ENCODE data around the gene SLC49A4.

DNA sequence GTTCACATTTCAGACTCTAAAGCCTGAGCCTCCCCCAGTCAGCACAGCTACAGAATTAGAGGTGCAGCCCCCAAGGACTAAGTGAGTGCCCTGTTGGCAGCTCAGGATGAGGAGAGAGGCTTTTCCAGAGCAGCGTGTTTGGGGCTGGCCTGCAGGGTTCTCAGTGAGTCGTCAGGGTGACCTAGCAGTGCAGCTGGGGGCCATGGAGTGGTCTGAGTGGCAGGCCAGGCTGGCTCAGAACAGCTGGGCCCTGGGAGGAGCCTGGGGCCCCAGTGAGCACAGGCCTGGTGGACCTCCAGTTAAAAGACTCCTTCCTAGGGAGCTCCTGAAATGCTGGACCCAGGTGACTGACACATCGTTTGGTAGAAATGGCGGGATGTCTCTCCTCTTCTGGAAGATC is 108.3 kb downstream of the SLC49A4 start:
- no peak for TF ChIP-seq RAD21 (IDR thresholded peaks at IDR 0.05; ENCODE audit: low read depth)
- TF ChIP-seq SIN3A (IDR thresholded peaks at IDR 0.05; ENCODE audit: low read depth), result no peak
- no peak for TF ChIP-seq CTCF (IDR thresholded peaks at IDR 0.05 in 2 of 3, conservative IDR thresholded peaks at IDR 0.05 in 1 of 3; ENCODE audit: borderline replicate concordance in 1 of 3, insufficient read depth in 1 of 3, low read depth in 2 of 3, low read length in 2 of 3)
- TF ChIP-seq POLR2A (IDR thresholded peaks at IDR 0.05; ENCODE audit: borderline replicate concordance, extremely low read depth, insufficient read depth, insufficient read length), result no peak
- no peak for TF ChIP-seq YY1 (IDR thresholded peaks at IDR 0.05; ENCODE audit: extremely low read depth, insufficient replicate concordance, low read depth, low read length)
- TF ChIP-seq ZNF274 (IDR thresholded peaks at IDR 0.05; ENCODE audit: low read depth, low read length), result no peak
- TF ChIP-seq POLR2AphosphoS5 (IDR thresholded peaks at IDR 0.05; ENCODE audit: low read depth, low read length), result no peak
- TF ChIP-seq EZH2phosphoT487 (IDR thresholded peaks at IDR 0.05; ENCODE audit: borderline replicate concordance), result no peak
- no peak for TF ChIP-seq TCF7L2 (IDR thresholded peaks at IDR 0.05; ENCODE audit: borderline replicate concordance, extremely low read depth, insufficient read depth, insufficient read length)
- no peak for TF ChIP-seq EZH2 (IDR thresholded peaks at IDR 0.05)
